ENCODE data around the gene PROP1. TPM values are rescaled to one million over a fixed set of nuclear protein-coding genes. Genes with fewer than 3 reads are reported as not detected.

Gene PROP1
- total and polyA plus RNA-seq, 8 donors: not detected

- Histone ChIP-seq H3K27me3 (peaks cover 0 to 65% (median 11%) of the 10 kb centered on the region in 3 donors), H3K4me3 (no peak overlapping the region), H3K27ac (no peak overlapping the region), H3K9me3 (no peaks in the 10 kb centered on the region), H3K36me3 (no peaks in the 10 kb centered on the region), H3K4me1 (no peaks in the 10 kb centered on the region)
- no peak for DNase-seq
- 40 to 69% (median 54%) methylated on average over 1 of the region's 1 CpG for WGBS, 5 donors
- TF ChIP-seq POLR2A (IDR thresholded peaks at IDR 0.05) (no peak), CTCF (IDR thresholded peaks at IDR 0.05) (no peak), POLR2AphosphoS5 (IDR thresholded peaks at IDR 0.05) (no peak), EP300 (IDR thresholded peaks at IDR 0.05) (no peak)
- intact Hi-C loops (cut with DNase I; ENCODE audit: low total_unique reads): no loop called here
Observed at GRCh38 chr5:177997846-177998245, 1.8 kb upstream of the PROP1 start.

GRCh38 chr5:177997319-177997670 lies 1.3 kb upstream of the PROP1 start:
- H3K4me3 ChIP-seq: no peak overlapping the region
- H3K27me3 ChIP-seq: peaks cover 0 to 59% (median 11%) of the 10 kb centered on the region in 3 donors
- H3K4me1 ChIP-seq: no peaks in the 10 kb centered on the region
- intact Hi-C loops (cut with DNase I; ENCODE audit: low total_unique reads): no loop called here
- TF ChIP-seq EP300 (IDR thresholded peaks at IDR 0.05): no peak
- WGBS, 5 donors: 70 to 78% (median 77%) methylated on average over 6 of the region's 6 CpGs
- H3K27ac ChIP-seq: no peak overlapping the region
- H3K9me3 ChIP-seq: no peaks in the 10 kb centered on the region
- DNase-seq: no peak
- no peaks in the 10 kb centered on the region for H3K36me3 ChIP-seq

GRCh38 chr5:177996660-177997318 lies 747 bp upstream of the PROP1 start:
- peaks cover 0 to 58% (median 11%) of the 10 kb centered on the region in 3 donors for H3K27me3 ChIP-seq
- no peaks in the 10 kb centered on the region for H3K4me1 ChIP-seq
- intact Hi-C loops (cut with DNase I; ENCODE audit: low total_unique reads): no loop called here
- no peak for DNase-seq
- H3K9me3 ChIP-seq: no peaks in the 10 kb centered on the region
- H3K4me3 ChIP-seq: no peak overlapping the region
- no peak overlapping the region for H3K27ac ChIP-seq
- TF ChIP-seq CTCF (IDR thresholded peaks at IDR 0.05): no peak
- TF ChIP-seq EP300 (IDR thresholded peaks at IDR 0.05): no peak
- TF ChIP-seq POLR2A (IDR thresholded peaks at IDR 0.05): no peak
- H3K36me3 ChIP-seq: no peaks in the 10 kb centered on the region
- WGBS, 5 donors: 70 to 80% (median 73%) methylated on average over 7 of the region's 7 CpGs

GRCh38 chr5:177994561-177995190 lies 1.4 kb downstream of the PROP1 start:
- H3K4me1 ChIP-seq: no peaks in the 10 kb centered on the region

More at GRCh38 chr5:177994561-177995190, 1.4 kb downstream of the PROP1 start:
- H3K27me3 ChIP-seq: peaks cover 0 to 46% (median 11%) of the 10 kb centered on the region in 3 donors
- no peaks in the 10 kb centered on the region for H3K9me3 ChIP-seq
- TF ChIP-seq EP300 (IDR thresholded peaks at IDR 0.05): no peak
- no peak for TF ChIP-seq CTCF (IDR thresholded peaks at IDR 0.05)
- TF ChIP-seq POLR2A (IDR thresholded peaks at IDR 0.05): no peak
- no peak for TF ChIP-seq POLR2AphosphoS5 (IDR thresholded peaks at IDR 0.05)
- intact Hi-C loops (cut with DNase I; ENCODE audit: low total_unique reads): no loop called here
- H3K27ac ChIP-seq: no peak overlapping the region
- H3K4me3 ChIP-seq: no peak overlapping the region
- no peak for DNase-seq
- WGBS, 5 donors: 75 to 80% (median 79%) methylated on average over 9 to 10 of the region's 10 CpGs
- H3K36me3 ChIP-seq: no peaks in the 10 kb centered on the region
